ENCODE results near the gene IDI1. TPM values are rescaled to one million over a fixed set of nuclear protein-coding genes. Genes with fewer than 3 reads are reported as not detected.

Gene IDI1
- total RNA-seq, 1 experiment from 2014 or later, result 44.7 TPM

DNA sequence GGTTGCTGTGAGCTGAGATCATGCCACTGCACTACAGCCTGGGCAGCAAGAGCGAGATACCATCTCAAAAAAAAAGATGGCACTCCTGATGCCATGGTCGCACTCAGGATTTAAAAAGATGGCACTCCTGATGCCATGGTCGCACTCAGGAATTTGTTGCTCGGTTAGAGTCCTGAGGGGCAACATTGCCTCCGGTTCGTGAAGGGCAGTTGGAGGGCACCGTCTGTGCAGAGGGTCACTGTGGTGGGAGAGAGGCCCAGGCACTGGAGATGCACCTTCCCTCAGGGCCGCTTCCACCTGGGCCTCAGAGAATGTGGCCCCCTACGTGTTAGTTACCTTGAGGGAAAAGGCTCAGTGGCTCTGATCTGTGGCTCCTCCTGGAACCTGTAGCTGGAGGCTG lies 42.3 kb downstream of the IDI1 start:
- Histone ChIP-seq H4K8ac (replicated peaks; ENCODE audit: insufficient read length, low read depth, low read length) (no peak overlapping the region), H2BK120ac (ENCODE audit: low read depth, low read length, poor library complexity, severe bottlenecking) (no peak overlapping the region), H2BK20ac (ENCODE audit: low read depth, low read length, poor library complexity, severe bottlenecking) (no peak overlapping the region), H3T11ph (ENCODE audit: low read length) (no peak overlapping the region), H3K79me2 (ENCODE audit: insufficient read depth, low read length) (no peaks in the 10 kb centered on the region), H2BK12ac (ENCODE audit: insufficient read length, low read depth, low read length) (no peak overlapping the region), H4K20me1 (ENCODE audit: control insufficient read depth, insufficient read depth, insufficient read length) (peaks cover 4% of the 10 kb centered on the region), H3K23ac (ENCODE audit: insufficient read length, low read depth, low read length) (no peak overlapping the region), H3K4ac (ENCODE audit: low read depth, low read length) (no peak overlapping the region), H3K4me2 (ENCODE audit: insufficient read depth, insufficient read length, low read length) (no peak overlapping the region), H3K27ac (ENCODE audit: insufficient read length, low read depth, low read length) (no peak overlapping the region), H3K18ac (ENCODE audit: insufficient read length, low read depth, low read length) (no peak overlapping the region), H4K5ac (ENCODE audit: insufficient read length, low read depth, low read length) (no peak overlapping the region), H2AFZ (ENCODE audit: low read length) (no peak overlapping the region), H2BK15ac (ENCODE audit: low read depth, low read length) (no peak overlapping the region), H3K4me1 (ENCODE audit: insufficient read depth, low read length) (no peaks in the 10 kb centered on the region), H3K9ac (ENCODE audit: extremely low read depth, insufficient read length, low read length) (no peak overlapping the region), H2BK5ac (ENCODE audit: insufficient read length, low read length) (no peak overlapping the region), H3K9me3 (ENCODE audit: control insufficient read depth, low read depth, low read length) (no peaks in the 10 kb centered on the region), H3K14ac (ENCODE audit: insufficient read depth, low read length) (no peak overlapping the region), H3K56ac (ENCODE audit: insufficient read length, low read depth, low read length) (no peak overlapping the region), H3K27me3 (ENCODE audit: insufficient read depth, low read length) (no peaks in the 10 kb centered on the region), H4K91ac (ENCODE audit: insufficient read length, low read depth, low read length) (no peak overlapping the region), H2AK5ac (ENCODE audit: insufficient read length, low read length) (no peak overlapping the region), H3K79me1 (ENCODE audit: insufficient read depth, low read depth, low read length, poor library complexity, severe bottlenecking) (no peaks in the 10 kb centered on the region), H3K23me2 (ENCODE audit: insufficient read length, low read depth, low read length, poor library complexity, severe bottlenecking) (no peaks in the 10 kb centered on the region)
- no peaks in the 10 kb centered on the region for H3K4me1 Mint-ChIP-seq
- TF ChIP-seq, protein P1, sequence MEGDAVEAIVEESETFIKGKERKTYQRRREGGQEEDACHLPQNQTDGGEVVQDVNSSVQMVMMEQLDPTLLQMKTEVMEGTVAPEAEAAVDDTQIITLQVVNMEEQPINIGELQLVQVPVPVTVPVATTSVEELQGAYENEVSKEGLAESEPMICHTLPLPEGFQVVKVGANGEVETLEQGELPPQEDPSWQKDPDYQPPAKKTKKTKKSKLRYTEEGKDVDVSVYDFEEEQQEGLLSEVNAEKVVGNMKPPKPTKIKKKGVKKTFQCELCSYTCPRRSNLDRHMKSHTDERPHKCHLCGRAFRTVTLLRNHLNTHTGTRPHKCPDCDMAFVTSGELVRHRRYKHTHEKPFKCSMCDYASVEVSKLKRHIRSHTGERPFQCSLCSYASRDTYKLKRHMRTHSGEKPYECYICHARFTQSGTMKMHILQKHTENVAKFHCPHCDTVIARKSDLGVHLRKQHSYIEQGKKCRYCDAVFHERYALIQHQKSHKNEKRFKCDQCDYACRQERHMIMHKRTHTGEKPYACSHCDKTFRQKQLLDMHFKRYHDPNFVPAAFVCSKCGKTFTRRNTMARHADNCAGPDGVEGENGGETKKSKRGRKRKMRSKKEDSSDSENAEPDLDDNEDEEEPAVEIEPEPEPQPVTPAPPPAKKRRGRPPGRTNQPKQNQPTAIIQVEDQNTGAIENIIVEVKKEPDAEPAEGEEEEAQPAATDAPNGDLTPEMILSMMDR (conservative IDR thresholded peaks at IDR 0.05), result no peak
- no peak for DNase-seq
- WGBS (ENCODE audit: extremely low coverage, insufficient read length, low lambda C conversion rate), result no CpG with 5 or more reads among the region's 9 CpGs
- no peak overlapping the region for H3K4me3 Mint-ChIP-seq
- no peak overlapping the region for H3K27ac Mint-ChIP-seq
- H3K9me3 Mint-ChIP-seq, result no peaks in the 10 kb centered on the region
- no peaks in the 10 kb centered on the region; the same call in 1 of the 2 replicates for H3K27me3 Mint-ChIP-seq (ENCODE audit: low read depth)
- peaks cover 75 to 96% (median 94%) of the 10 kb centered on the region in 3 experiments for H3K36me3 Mint-ChIP-seq (ENCODE audit: insufficient read depth in 1 of 3, low read depth in 3 of 3)

All from H9 (cell line).